Immature natural killer cell (primary cell): ENCODE data around the gene CRAT. TPM values are rescaled to one million over a fixed set of nuclear protein-coding genes. Genes with fewer than 3 reads are reported as not detected.

Experiments used
- DNase-seq, 3 donors: peaks; one replicate each; pipeline ENCODE4 v3.0.0; 2022; ENCODE audit warnings: mixed read lengths in 1 of 3
- H3K27ac Mint-ChIP-seq, 6 donors: one replicate each; pipeline ENCODE4 v1.8.0; 2020; ENCODE audit warnings: mixed read lengths in 6 of 6, mild to moderate bottlenecking in 5 of 6, inconsistent platforms in 4 of 6, moderate library complexity in 3 of 6
- H3K27me3 Mint-ChIP-seq, 3 donors: one replicate each; pipeline ENCODE4 v1.8.0; 2020 to 2021; ENCODE audit warnings: low read depth in 3 of 3, mild to moderate bottlenecking in 3 of 3, mixed read lengths in 3 of 3, moderate library complexity in 3 of 3, inconsistent platforms in 1 of 3
- H3K36me3 Mint-ChIP-seq, 3 donors: one replicate each; pipeline ENCODE4 v1.8.0; 2020; ENCODE audit warnings: mixed read lengths in 3 of 3, inconsistent platforms in 2 of 3, mild to moderate bottlenecking in 2 of 3
- H3K4me1 Mint-ChIP-seq, 2 donors: one replicate each; pipeline ENCODE4 v1.8.0; 2020; ENCODE audit warnings: inconsistent platforms in 2 of 2, mild to moderate bottlenecking in 2 of 2, mixed read lengths in 2 of 2, moderate library complexity in 1 of 2
- H3K4me3 Mint-ChIP-seq, 5 donors: one replicate each; pipeline ENCODE4 v1.8.0; 2020; ENCODE audit warnings: mild to moderate bottlenecking in 5 of 5, mixed read lengths in 5 of 5, inconsistent platforms in 3 of 5, moderate library complexity in 3 of 5
- H3K9me3 Mint-ChIP-seq, 6 donors: one replicate each; pipeline ENCODE4 v1.8.0; 2020; ENCODE audit warnings: mild to moderate bottlenecking in 6 of 6, mixed read lengths in 6 of 6, inconsistent platforms in 4 of 6, moderate library complexity in 3 of 6
- polyA plus RNA-seq, 3 donors: library from polyadenylated mRNA; unstranded; fragments of 300-500 nt; fragmentation: Illumina TruSeq; gene quantifications; one replicate each; pipeline ENCODE4 v1.2.3, GENCODE V29; 2021

CRAT gene
- polyA plus RNA-seq, 3 donors from 2014 or later, result 9.8 to 22.4 (median 16.7) TPM

GRCh38 chr9:129100383-129101169 is 10.0 kb downstream of the CRAT start:
- peaks cover 0 to 1% (median 0%) of the 10 kb centered on the region in 3 donors for H3K27me3 Mint-ChIP-seq
- no peaks in the 10 kb centered on the region for H3K4me1 Mint-ChIP-seq
- DNase-seq, result no peak
- no peak overlapping the region for H3K4me3 Mint-ChIP-seq
- H3K27ac Mint-ChIP-seq, result no peak overlapping the region
- no peaks in the 10 kb centered on the region for H3K9me3 Mint-ChIP-seq
- peaks cover 0 to 3% (median 0%) of the 10 kb centered on the region in 3 donors for H3K36me3 Mint-ChIP-seq

- Mint-ChIP-seq H3K27ac (no peak overlapping the region), H3K4me1 (no peaks in the 10 kb centered on the region), H3K27me3 (peaks cover 0 to 1% (median 0%) of the 10 kb centered on the region in 3 donors), H3K36me3 (peaks cover 0 to 3% (median 0%) of the 10 kb centered on the region in 3 donors), H3K9me3 (no peaks in the 10 kb centered on the region), H3K4me3 (no peak overlapping the region)
- no peak for DNase-seq
These were observed 12.3 kb downstream of the CRAT start for GRCh38 chr9:129098328-129098727.

DNA sequence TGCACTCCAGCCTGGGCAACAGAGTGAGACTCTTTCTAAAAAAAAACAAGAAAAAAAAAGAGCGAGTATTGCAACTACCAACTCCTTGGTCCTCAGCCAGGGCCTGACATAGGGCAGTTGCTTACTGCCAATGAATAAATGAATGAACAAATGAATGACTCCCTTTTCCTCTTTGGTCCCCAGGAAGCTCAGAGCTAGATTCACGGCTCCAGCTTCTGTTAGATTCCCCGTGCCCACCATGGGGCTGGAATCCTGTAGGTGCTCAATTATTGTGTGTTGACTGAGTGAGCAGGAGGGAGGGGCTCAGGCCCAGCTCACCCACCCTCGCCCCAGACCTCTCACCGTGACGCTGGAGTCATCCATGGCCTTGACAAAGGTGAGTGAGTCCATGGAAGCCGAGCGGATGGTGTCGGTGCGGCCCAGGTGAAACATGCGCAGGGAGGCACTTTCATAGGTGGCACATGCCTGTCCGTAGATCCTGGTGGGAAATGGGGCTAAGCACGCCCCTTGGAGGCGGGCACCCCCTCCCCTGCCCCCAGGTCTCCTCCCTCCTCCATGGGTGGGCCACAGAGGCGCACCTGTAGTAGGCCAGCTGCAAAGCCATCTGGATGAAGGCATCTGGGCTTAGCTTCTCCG is 12.8 kb downstream of the CRAT start:
- Mint-ChIP-seq H3K36me3 (peaks cover 0 to 3% (median 0%) of the 10 kb centered on the region in 3 donors), H3K27me3 (peaks cover 0 to 1% (median 0%) of the 10 kb centered on the region in 3 donors), H3K4me1 (no peaks in the 10 kb centered on the region), H3K27ac (no peak overlapping the region), H3K4me3 (no peak overlapping the region), H3K9me3 (no peaks in the 10 kb centered on the region)
- no peak for DNase-seq

GRCh38 chr9:129095908-129096307 is 14.7 kb downstream of the CRAT start:
- Mint-ChIP-seq H3K27ac (no peak overlapping the region), H3K4me1 (no peaks in the 10 kb centered on the region), H3K4me3 (no peak overlapping the region), H3K27me3 (peaks cover 0 to 2% (median 1%) of the 10 kb centered on the region in 3 donors), H3K9me3 (no peaks in the 10 kb centered on the region), H3K36me3 (peaks cover 0 to 3% (median 0%) of the 10 kb centered on the region in 3 donors)
- no peak for DNase-seq

GRCh38 chr9:129095170-129095667 is 15.4 kb downstream of the CRAT start:
- H3K36me3 Mint-ChIP-seq, result peaks cover 0 to 3% (median 0%) of the 10 kb centered on the region in 3 donors
- no peaks in the 10 kb centered on the region for H3K4me1 Mint-ChIP-seq
- H3K4me3 Mint-ChIP-seq, result no peak overlapping the region
- peaks cover 0 to 2% (median 1%) of the 10 kb centered on the region in 3 donors for H3K27me3 Mint-ChIP-seq
- no peaks in the 10 kb centered on the region for H3K9me3 Mint-ChIP-seq
- no peak overlapping the region for H3K27ac Mint-ChIP-seq
- no peak for DNase-seq

DNA sequence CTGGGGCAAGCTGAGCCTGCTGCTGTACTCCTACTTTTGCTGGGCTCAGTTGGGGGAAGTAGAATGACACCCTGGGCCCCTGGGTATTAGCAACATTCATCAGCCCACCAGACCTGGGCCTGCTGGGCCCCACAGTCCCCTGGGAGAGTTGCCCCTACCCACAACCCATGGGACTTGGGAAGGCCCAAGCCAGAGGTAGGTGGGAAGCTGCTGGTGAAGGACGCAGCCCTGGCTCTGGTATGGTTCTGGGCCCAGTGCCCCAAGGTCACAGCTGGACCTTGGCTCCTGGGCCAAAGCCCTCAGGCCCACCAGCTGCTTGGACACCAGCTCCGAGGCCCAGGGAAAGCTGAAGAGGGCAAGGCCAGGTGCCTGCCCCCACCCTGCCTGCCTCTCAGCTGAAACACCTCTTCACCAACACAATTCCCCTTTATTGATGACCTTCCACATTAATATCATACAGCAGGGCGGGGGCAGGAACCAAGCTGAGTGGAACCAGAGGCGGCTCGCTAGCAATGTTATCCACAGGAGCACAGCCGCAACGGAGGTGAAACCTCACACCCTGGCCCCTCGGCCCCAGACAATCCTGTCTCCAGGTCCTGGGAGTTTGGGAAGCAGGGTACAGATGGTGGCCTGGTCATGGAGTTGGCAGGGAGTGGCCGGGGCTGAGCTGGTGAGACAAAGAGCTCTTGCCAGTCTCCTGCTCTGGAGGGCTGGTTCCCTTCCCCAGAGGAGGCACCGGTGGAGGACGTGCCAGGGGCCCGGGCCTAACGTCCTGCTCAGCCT is 16.0 kb downstream of the CRAT start:
- H3K4me1 Mint-ChIP-seq, result no peaks in the 10 kb centered on the region
- peaks cover 0 to 8% (median 0%) of the 10 kb centered on the region in 3 donors for H3K36me3 Mint-ChIP-seq
- H3K27ac Mint-ChIP-seq, result no peak overlapping the region
- peaks cover 0 to 2% (median 1%) of the 10 kb centered on the region in 3 donors for H3K27me3 Mint-ChIP-seq
- no peak overlapping the region for H3K4me3 Mint-ChIP-seq
- DNase-seq, result no peak
- H3K9me3 Mint-ChIP-seq, result no peaks in the 10 kb centered on the region

GRCh38 chr9:129093602-129094386 is 16.8 kb downstream of the CRAT start:
- DNase-seq, result no peak
- Mint-ChIP-seq H3K4me1 (no peaks in the 10 kb centered on the region), H3K27ac (peak overlapping the region in 1 of 6 donors; percentile 79), H3K4me3 (no peak overlapping the region), H3K36me3 (peaks cover 0 to 8% (median 0%) of the 10 kb centered on the region in 3 donors), H3K9me3 (no peaks in the 10 kb centered on the region), H3K27me3 (peaks cover 0 to 2% (median 1%) of the 10 kb centered on the region in 3 donors)

- Mint-ChIP-seq H3K4me1 (no peaks in the 10 kb centered on the region), H3K9me3 (no peaks in the 10 kb centered on the region), H3K36me3 (peaks cover 0 to 9% (median 0%) of the 10 kb centered on the region in 3 donors), H3K27me3 (peaks cover 0 to 2% (median 2%) of the 10 kb centered on the region in 3 donors), H3K27ac (no peak overlapping the region), H3K4me3 (no peak overlapping the region)
- no peak for DNase-seq
These were observed 21.3 kb downstream of the CRAT start for GRCh38 chr9:129089246-129089645.

DNA sequence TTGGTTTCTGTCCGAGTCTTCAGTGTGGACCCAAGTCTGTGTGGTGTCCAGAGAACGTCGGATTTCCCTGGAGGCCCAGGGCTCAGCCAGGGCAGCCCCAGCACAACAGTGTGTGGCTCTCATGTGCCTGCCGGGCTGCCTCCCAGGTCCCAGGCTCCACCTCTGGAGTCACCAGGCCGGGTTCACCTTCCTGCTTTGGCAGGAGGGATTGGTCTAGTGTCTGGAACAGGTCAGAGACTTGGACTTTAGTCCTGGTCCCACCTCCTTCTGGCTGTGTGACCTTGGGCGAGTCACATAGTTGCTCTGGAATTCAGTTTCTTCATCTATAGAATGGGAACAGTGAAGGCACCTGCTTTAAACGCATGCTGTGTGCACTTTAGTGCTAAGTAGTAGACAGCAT is 26.5 kb downstream of the CRAT start:
- Mint-ChIP-seq H3K36me3 (peaks cover 0 to 4% (median 0%) of the 10 kb centered on the region in 3 donors), H3K4me3 (no peak overlapping the region), H3K27ac (no peak overlapping the region), H3K4me1 (peaks cover 25 to 28% of the 10 kb centered on the region in 2 donors), H3K9me3 (no peaks in the 10 kb centered on the region), H3K27me3 (peaks cover 5 to 15% (median 8%) of the 10 kb centered on the region in 3 donors)
- no peak for DNase-seq

DNA sequence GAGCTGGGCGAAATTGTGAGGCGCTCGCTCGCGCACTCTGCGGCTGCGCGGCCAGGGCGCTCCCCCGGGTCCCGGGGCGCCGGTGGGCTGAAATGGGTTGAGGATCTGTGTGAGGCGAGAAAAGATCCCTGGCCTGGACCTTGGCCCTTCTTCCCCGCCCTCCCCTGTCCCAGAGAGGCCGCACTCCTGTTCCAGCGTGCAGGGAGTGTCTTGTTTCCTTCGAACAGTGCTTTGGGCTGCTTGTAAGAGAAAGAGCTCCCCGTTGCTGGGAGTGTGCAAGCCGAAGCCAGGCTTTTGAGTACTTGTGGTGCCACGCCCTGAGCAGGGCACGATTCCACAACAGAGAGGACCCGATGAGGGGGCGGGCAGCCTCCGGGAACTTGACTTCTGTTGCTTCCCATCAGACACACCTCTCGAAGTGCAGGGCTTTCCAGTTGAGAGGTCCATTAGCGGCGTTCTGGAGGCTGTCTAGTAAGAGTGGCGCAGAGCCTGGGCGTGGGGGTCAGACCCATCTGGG is 29.1 kb downstream of the CRAT start:
- H3K9me3 Mint-ChIP-seq, result no peaks in the 10 kb centered on the region
- peaks cover 25 to 28% of the 10 kb centered on the region in 2 donors for H3K4me1 Mint-ChIP-seq
- no peak for DNase-seq
- H3K27ac Mint-ChIP-seq, result peak overlapping the region; percentile 53 to 85 (median 66)
- no peaks in the 10 kb centered on the region for H3K36me3 Mint-ChIP-seq
- H3K27me3 Mint-ChIP-seq, result peaks cover 5 to 15% (median 7%) of the 10 kb centered on the region in 3 donors
- peak overlapping the region; percentile 90 to 93 (median 93) for H3K4me3 Mint-ChIP-seq

DNA sequence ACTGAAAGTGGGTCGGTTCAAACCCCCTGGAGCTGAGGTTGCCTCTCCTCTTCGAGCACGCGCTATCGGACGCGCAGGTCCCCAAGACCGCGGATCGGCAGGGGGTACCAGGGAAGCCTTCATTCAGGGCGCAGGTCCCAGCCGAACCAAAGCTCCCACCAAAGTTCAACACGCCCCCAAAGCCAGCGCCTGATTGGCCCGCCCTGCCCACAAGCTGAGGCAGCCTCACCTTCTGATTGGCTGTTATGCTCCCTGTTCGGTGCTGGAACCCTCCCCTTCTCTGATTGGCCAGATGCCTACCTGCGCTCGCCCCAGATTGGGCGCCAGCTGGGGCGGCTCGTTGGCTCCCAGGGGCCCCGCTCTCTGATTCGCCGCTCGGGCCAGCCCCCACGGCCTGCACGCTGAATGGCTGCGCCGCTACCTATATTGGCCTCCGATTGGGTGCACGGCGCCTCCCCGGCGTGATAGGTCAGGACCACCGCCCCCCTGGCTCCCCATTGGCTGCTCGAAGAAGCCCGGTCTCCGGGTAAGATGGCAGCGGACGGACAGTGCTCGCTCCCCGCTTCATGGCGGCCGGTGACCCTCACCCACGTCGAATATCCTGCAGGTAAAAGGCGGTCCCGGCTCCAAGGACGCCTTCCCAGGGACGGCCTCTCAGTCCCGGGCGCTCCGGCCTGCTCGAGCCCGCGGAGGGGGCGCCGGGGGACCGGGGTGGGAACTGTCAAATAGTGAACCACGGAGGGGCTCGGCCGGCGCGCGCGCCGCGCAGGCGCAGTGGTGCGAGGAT is 29.8 kb downstream of the CRAT start, which contains the start of gene DOLPP1:
Gene DOLPP1 (plus strand): TSS at position 511 of the 787 bp plus-strand sequence. CDS start 21 bp downstream, at position 532.
- H3K27ac Mint-ChIP-seq, result peak within 1 kb of the TSS; percentile 82 to 88 (median 84)
- H3K4me3 Mint-ChIP-seq, result peak within 1 kb of the TSS; percentile 90 to 93 (median 93)
- H3K4me1 Mint-ChIP-seq, result peaks cover 25 to 28% of the 10 kb centered on the region in 2 donors
- no peaks in the 10 kb centered on the region for H3K9me3 Mint-ChIP-seq
- H3K27me3 Mint-ChIP-seq, result peaks cover 5 to 15% (median 7%) of the 10 kb centered on the region in 3 donors
- DNase-seq, result peak; percentile 99
- H3K36me3 Mint-ChIP-seq, result no peaks in the 10 kb centered on the region

DNA sequence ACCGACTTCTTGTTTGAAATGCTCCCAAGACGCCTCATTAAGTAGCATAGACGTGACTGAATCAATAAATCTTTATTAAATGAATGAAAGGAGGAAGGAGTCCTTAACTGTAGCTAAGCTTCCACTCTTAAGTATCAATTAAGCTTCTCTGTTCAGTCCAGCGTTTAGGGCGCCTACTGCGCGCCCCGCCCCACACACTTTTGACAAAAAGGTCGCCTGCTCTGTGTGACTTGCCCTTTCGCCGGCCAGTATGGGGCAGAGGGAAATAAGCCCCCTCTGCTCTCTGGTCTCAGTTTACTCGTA is 30.3 kb downstream of the CRAT start:
- Mint-ChIP-seq H3K4me1 (peaks cover 25 to 28% of the 10 kb centered on the region in 2 donors), H3K27me3 (peaks cover 5 to 15% (median 7%) of the 10 kb centered on the region in 3 donors), H3K27ac (peak overlapping the region; percentile 77 to 88 (median 84)), H3K9me3 (no peaks in the 10 kb centered on the region), H3K4me3 (peak overlapping the region; percentile 90 to 93 (median 93)), H3K36me3 (no peaks in the 10 kb centered on the region)
- DNase-seq, result no peak
